ENCODE measurements around the gene LEF1.

DNA sequence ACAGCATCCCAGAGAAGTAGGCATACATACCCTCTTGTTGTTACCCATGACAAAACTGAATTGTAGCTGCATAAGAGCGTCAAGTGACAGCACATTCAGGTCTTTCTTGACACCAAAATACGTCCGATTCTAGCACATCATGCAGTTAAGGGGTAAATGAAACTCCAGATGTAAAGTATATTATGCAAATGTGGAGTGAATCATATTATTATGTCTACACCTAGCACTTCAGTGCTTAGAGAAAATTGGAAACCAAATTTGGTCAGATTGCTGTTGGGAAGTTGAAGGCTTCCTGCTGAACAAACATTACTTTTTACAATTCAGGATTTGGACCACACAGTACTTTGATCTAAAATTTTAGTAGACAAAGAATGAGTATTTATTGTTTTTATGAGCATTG lies 24.2 kb upstream of the LEF1 start:
- TF ChIP-seq, protein P1, sequence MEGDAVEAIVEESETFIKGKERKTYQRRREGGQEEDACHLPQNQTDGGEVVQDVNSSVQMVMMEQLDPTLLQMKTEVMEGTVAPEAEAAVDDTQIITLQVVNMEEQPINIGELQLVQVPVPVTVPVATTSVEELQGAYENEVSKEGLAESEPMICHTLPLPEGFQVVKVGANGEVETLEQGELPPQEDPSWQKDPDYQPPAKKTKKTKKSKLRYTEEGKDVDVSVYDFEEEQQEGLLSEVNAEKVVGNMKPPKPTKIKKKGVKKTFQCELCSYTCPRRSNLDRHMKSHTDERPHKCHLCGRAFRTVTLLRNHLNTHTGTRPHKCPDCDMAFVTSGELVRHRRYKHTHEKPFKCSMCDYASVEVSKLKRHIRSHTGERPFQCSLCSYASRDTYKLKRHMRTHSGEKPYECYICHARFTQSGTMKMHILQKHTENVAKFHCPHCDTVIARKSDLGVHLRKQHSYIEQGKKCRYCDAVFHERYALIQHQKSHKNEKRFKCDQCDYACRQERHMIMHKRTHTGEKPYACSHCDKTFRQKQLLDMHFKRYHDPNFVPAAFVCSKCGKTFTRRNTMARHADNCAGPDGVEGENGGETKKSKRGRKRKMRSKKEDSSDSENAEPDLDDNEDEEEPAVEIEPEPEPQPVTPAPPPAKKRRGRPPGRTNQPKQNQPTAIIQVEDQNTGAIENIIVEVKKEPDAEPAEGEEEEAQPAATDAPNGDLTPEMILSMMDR (IDR thresholded peaks at IDR 0.05 in 2 of 3, conservative IDR thresholded peaks at IDR 0.05 in 1 of 3; ENCODE audit: borderline replicate concordance in 1 of 3, insufficient read depth in 1 of 3, low read depth in 2 of 3, low read length in 2 of 3): no peak
- TF ChIP-seq, protein P2, sequence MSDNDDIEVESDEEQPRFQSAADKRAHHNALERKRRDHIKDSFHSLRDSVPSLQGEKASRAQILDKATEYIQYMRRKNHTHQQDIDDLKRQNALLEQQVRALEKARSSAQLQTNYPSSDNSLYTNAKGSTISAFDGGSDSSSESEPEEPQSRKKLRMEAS (IDR thresholded peaks at IDR 0.05): no peak
- TF ChIP-seq SIN3A (IDR thresholded peaks at IDR 0.05; ENCODE audit: low read depth) (no peak), EZH2phosphoT487 (IDR thresholded peaks at IDR 0.05; ENCODE audit: borderline replicate concordance) (no peak), POLR2A (IDR thresholded peaks at IDR 0.05; ENCODE audit: borderline replicate concordance, extremely low read depth, insufficient read depth, insufficient read length) (no peak), RAD21 (IDR thresholded peaks at IDR 0.05; ENCODE audit: low read depth) (no peak), ZNF274 (IDR thresholded peaks at IDR 0.05; ENCODE audit: low read depth, low read length) (no peak), POLR2AphosphoS5 (IDR thresholded peaks at IDR 0.05; ENCODE audit: low read depth, low read length) (no peak), EZH2 (IDR thresholded peaks at IDR 0.05) (no peak), CEBPB (IDR thresholded peaks at IDR 0.05; ENCODE audit: low read depth) (no peak), JUND (IDR thresholded peaks at IDR 0.05) (no peak), EGR1 (IDR thresholded peaks at IDR 0.05; ENCODE audit: low read depth) (no peak), FOSL1 (IDR thresholded peaks at IDR 0.05; ENCODE audit: low read depth) (no peak), SRF (IDR thresholded peaks at IDR 0.05; ENCODE audit: low read depth) (no peak)
